RKO (cell line): ENCODE data around the gene AGAP1.

ENCODE experiments used
- DNase-seq: peaks from one replicate; pipeline ENCODE4 v3.0.0-alpha.2; 2016; ENCODE audit warnings: low spot score

AGAP1 gene

GRCh38 chr2:235489897-235490296 lies 3.9 kb upstream of the AGAP1 start:
- DNase-seq: no peak

- no peak for DNase-seq
Measured at GRCh38 chr2:235492850-235493344, 946 bp upstream of the AGAP1 start.

GRCh38 chr2:235493402-235493774 lies 455 bp upstream of the AGAP1 start:
- DNase-seq: peak; percentile 16

GRCh38 chr2:235494716-235495372 lies 1.0 kb downstream of the AGAP1 start:
- peak; percentile 62 for DNase-seq

GRCh38 chr2:235495373-235496238 lies 1.8 kb downstream of the AGAP1 start:
- no peak for DNase-seq

GRCh38 chr2:235496239-235496621 lies 2.4 kb downstream of the AGAP1 start:
- peak; percentile 34 for DNase-seq

GRCh38 chr2:235497096-235497495 lies 3.3 kb downstream of the AGAP1 start:
- no peak for DNase-seq

GRCh38 chr2:235498541-235498940 lies 4.7 kb downstream of the AGAP1 start:
- DNase-seq: no peak

GRCh38 chr2:235498946-235499812 lies 5.3 kb downstream of the AGAP1 start:
- no peak for DNase-seq

- DNase-seq: no peak
Measured at GRCh38 chr2:235500110-235500760, 6.4 kb downstream of the AGAP1 start.

GRCh38 chr2:235500761-235501672 lies 7.2 kb downstream of the AGAP1 start:
- peak; percentile 35 for DNase-seq

GRCh38 chr2:235501673-235502031 lies 7.8 kb downstream of the AGAP1 start:
- no peak for DNase-seq

GRCh38 chr2:235502336-235502735 lies 8.5 kb downstream of the AGAP1 start:
- no peak for DNase-seq

- DNase-seq: no peak
Measured at GRCh38 chr2:235504441-235505180, 10.8 kb downstream of the AGAP1 start.

- no peak for DNase-seq
Measured at GRCh38 chr2:235505181-235505741, 11.4 kb downstream of the AGAP1 start.

- DNase-seq: no peak
Measured at GRCh38 chr2:235506291-235506996, 12.6 kb downstream of the AGAP1 start.

- no peak for DNase-seq
Measured at GRCh38 chr2:235506997-235507615, 13.3 kb downstream of the AGAP1 start.

GRCh38 chr2:235507928-235508327 lies 14.1 kb downstream of the AGAP1 start:
- no peak for DNase-seq
